KOPT-K1 (cell line): ENCODE data around the gene VAV1.
"Not testable (repeated sequence)": the region's sequence is repeated elsewhere in the genome, so short reads cannot be mapped to it uniquely, and the experiment has no call there.

Source experiments
- H3K27ac ChIP-seq: fragments of 200-600 bp; sonication (generic); 2 replicates; pipeline ENCODE4 v1.5.1; 2016; ENCODE audit warnings: antibody characterized with exemption, mild to moderate bottlenecking, low read depth, low read length; ENCODE audit not compliant: poor library complexity, severe bottlenecking
- H3K36me3 ChIP-seq: fragments of 200-600 bp; sonication (generic); 2 replicates; pipeline ENCODE4 v1.5.1; 2017; ENCODE audit warnings: antibody characterized with exemption, mild to moderate bottlenecking, low read length, moderate library complexity; ENCODE audit not compliant: insufficient read depth
- H3K9me3 ChIP-seq: fragments of 200-600 bp; sonication (generic); 2 replicates; pipeline ENCODE4 v1.5.1; 2017; ENCODE audit warnings: antibody characterized with exemption, low read length, mild to moderate bottlenecking; ENCODE audit not compliant: insufficient read depth, poor library complexity, severe bottlenecking

The VAV1 gene

DNA sequence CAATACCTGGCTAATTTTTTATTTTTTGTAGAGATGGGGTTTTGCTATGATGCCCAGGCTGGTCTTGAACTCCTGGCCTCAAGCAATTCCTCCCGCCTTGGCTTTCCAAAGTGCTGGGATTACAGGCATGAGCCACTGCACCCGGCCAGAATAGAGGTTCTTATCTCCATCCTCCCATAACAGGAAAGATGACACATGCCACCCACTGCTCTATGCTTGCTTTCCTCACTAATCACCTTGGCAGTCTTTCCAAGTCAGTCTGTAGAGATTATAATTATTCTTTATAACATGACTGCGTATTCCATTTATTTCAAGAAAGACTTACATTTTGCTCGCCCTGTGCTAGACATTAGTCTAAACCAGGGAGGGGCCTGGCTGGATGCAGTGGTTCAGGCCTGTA is 6.7 kb downstream of the VAV1 start:
- no peak overlapping the region for H3K27ac ChIP-seq

DNA sequence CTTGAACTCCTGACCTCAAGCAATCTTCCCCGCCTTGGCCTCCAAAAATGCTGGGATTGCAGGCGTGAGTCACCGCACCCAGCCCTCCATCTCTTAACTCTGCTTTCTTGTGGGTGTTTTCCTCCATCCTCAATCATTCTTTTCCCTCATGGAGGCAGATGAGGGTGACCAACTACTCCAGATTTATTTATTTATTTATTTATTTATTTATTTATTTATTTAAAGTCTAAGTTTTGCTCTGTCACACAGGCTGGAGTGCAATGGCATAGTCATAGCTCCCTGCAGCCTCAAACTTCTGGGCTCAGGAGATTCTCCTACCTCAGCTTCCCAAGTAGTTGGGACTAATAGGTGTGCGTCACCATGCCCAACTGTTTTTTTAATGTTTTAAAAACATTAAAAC is 14.9 kb downstream of the VAV1 start:
- no peak overlapping the region for H3K27ac ChIP-seq
- H3K36me3 ChIP-seq: peaks cover 91% of the 10 kb centered on the region
- H3K9me3 ChIP-seq: no peaks in the 10 kb centered on the region

More for the DNA sequence above, 6.7 kb downstream of the VAV1 start:
- Histone ChIP-seq H3K36me3 (peaks cover 90% of the 10 kb centered on the region), H3K9me3 (no peaks in the 10 kb centered on the region)

DNA sequence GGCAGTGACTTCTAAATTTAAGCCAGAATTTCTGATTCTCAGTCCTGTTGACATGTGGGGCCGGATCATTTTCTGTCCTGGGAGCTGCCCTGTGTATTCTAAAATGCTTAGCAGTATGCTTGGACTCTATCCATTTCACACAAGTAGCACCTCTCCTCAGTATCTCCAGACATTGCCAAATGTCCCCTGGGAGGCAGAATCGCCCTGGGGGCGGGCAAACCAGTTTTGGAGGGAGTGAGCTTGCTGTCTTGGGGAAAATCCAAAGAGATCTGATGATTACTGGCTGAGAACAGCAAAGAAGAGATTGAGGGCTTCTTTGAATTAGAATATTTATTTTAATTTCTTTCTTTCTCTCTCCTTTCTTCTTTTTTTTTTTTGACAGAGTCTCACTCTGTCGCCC is 16.4 kb downstream of the VAV1 start:
- no peak overlapping the region for H3K27ac ChIP-seq
- peaks cover 91% of the 10 kb centered on the region for H3K36me3 ChIP-seq
- H3K9me3 ChIP-seq: no peaks in the 10 kb centered on the region

DNA sequence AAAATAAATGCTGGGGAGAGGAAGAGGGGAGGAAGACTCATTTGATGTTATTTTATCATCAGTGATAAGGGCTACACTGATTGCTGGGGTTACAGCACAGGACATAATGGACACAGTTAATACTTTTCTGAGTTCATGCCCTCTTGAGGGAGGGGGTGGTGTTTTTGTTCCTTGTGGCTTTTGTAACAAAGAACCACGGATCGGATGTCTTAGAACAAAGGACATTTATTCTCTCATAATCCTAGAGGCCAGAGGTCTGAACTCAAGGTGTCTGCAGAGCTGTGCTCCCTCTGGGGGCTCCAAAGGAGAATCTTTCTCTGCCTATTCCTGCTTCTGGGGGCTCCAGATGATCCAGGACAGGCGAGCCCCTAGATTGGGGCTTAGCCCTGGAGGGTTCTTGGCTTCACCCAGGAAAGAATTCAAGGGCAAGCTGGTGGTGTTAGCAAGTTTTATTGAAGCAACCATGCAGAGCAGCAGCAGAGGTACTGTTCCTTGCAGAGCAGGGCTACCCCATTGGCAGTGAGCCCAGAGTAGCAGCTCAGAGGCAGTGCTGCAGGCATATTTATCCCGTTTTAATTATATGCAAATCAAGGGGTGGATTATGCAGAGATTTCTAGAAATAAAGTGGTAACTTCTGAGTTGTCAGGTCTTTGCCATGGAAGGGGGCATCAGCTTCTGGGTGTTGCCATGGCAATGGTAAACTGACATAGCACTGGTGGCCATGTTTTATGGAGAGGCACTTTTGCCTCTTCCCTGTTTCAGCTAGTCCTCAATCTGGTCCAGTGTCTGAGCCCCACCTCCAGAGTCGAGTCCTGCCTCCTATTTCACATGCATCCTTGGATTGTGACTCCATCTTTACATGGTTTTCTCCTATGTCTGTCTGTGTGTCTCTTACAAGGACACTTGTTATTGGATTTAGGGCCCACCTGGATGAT is 18.0 kb downstream of the VAV1 start:
- Histone ChIP-seq H3K36me3 (peaks cover 90% of the 10 kb centered on the region), H3K27ac (no peak overlapping the region), H3K9me3 (no peaks in the 10 kb centered on the region)

DNA sequence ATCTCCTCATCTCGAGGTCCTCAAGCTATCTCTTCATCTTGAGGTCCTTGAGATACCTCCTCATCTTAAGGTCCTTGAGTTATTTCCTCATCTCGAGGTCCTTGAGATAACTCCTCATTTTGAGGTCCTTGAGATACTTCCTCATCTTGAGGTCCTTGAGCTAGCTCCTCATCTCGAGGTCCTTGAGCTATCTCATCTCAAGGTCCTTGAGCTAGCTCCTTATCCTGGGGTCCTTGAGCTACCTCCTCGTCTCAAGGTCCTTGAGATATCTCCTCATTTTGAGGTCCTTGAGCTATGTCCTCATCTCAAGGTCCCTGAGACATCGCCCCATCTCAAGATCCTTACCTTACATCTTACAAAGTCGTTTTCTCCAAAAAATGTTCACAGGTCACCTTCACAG is 18.7 kb downstream of the VAV1 start:
- Histone ChIP-seq H3K9me3 (no peaks in the 10 kb centered on the region), H3K36me3 (peaks cover 90% of the 10 kb centered on the region), H3K27ac (no peak overlapping the region)

DNA sequence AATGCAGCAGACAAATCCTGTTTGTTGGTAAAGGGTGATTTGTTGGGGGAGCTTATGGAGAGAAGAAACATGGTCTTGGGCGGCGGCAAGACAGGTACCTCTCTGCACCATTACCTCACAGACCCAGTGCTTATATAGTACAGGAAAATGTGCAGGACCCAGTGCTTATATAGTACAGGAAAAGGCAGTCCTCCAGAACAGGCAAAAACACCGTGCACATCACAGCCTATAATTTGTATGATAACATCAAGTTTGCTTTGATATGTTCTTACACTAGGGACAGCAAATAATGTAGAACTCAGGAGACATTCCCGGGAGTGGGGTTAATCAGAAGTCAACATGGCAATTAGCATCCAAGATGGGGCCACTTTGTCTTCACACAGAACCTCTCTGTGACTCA is 20.9 kb downstream of the VAV1 start:
- Histone ChIP-seq H3K27ac (no peak overlapping the region), H3K36me3 (peaks cover 80% of the 10 kb centered on the region), H3K9me3 (no peaks in the 10 kb centered on the region)

DNA sequence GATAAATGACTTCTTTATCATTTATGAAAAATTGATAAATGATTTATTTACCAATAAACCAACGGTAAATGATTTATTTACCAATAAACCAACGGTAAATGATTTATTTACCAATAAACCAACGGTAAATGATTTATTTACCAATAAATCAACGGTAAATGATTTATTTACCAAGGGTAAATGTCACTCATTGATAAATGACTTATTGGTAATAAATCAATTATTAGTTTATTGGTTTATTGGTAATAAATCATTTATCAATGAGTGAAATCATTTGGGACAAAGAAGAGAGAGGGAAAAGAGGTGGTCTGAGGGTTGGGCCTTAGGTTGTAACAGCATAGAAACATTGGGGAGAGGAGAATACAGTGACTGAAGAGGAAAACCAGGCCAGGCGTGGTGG is 21.5 kb downstream of the VAV1 start:
- Histone ChIP-seq H3K36me3 (peaks cover 75% of the 10 kb centered on the region), H3K9me3 (no peaks in the 10 kb centered on the region), H3K27ac (no peak overlapping the region)

DNA sequence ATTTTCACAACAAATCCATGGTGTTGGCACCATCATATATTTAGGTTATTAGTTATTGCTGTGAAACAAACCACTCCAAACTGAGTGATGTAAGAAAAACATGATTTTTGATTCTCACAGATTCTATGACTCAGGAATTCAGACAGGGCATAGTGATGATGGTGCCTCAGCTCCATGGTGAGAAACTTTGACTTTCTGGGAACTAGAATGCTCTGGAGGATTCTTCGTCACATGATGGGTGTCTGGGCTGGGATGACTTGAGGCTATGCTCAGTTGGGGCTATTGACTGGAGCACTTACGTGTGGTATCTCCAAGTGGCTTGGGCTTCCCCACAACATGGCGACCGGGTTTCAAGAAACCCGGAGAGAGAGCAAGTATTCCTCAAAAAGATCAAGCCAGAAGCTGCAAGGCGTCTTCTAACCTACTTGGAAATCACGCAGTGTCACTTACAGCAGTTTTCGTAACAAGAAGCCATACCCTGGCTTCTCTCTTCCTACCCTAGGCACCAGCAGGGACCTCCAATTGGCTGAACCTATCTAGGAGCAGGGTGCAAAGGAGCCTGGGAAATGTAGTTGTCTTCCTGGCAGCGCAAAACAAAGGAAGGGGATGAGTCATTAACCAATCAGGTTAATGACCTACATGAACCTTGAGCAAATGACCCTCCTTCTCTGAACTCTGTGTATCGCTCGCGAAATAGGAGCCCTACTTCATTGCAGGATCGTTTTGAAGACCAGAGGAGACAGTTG is 22.4 kb downstream of the VAV1 start:
- H3K36me3 ChIP-seq: peaks cover 66% of the 10 kb centered on the region
- H3K27ac ChIP-seq: no peak overlapping the region

DNA sequence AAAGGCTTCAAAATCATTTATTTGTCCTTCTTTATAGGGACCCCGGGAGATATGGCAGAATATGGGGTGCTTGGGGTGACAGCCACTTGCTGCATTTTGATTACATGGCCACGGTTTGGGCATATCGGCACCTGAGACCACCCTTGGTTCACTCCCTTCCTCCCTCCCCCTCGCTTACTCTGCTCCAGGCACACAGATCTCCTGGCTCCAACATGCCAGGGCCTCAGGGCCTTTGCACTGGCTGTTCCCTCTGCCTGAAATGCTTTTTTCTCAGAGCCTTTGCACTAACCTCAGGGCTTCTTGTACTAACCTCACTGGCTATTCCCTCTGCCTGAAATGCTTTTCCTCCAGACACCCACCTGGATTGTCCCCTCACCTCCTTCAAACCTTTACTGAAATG is 23.8 kb downstream of the VAV1 start:
- Histone ChIP-seq H3K36me3 (peaks cover 53% of the 10 kb centered on the region), H3K27ac (no peak overlapping the region), H3K9me3 (no peaks in the 10 kb centered on the region)

More for the DNA sequence above, 22.4 kb downstream of the VAV1 start:
- H3K9me3 ChIP-seq: no peaks in the 10 kb centered on the region

DNA sequence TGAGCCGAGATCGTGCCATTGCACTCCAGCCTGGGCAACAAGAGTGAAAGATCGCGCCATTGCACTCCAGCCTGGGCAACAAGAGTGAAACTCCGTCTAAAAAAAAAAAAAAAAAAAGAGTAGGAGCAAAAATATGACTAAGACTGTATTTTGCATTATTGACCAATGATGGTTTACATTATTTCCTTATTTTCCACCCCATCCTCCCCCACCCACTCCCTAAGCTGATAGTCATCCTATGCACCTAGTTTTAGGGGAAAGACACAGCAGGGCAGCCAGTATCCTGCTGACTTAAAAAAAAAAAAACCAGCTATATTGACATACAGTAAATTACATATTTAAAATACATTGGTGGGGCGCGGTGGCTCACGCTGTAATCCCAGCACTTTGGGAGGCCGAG is 25.1 kb downstream of the VAV1 start:
- Histone ChIP-seq H3K9me3 (no peaks in the 10 kb centered on the region), H3K27ac (no peak overlapping the region), H3K36me3 (peaks cover 40% of the 10 kb centered on the region)

DNA sequence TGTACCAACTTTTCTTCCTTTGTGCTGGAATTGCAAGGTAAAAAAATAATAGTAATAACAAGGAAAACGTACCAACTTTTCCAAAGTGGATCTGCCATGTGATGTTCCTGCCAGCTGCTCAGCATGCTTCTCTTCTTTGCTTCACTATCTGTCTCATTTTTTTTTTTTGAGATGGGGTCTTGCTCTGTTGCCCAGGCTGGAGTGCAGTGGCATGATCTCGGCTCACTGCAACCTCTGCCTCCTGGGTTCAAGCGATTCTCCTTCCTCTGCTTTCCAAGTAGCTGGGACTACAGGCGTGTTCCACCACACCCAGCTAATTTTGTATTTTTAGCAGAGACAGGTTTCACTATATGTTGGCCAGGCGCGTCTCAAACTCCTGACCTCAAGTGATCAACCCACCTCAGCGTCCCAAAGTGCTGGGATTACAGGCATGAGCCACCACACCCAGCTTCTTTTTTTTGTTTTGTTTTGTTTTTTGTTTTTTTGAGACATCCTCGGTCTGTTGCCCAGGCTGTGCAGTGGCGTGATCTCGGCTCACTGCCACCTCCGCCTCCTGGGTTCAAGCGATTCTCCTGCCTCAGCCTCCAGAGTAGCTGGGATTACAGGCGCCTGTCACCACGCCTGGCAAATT is 27.8 kb downstream of the VAV1 start:
- Histone ChIP-seq H3K36me3 (peaks cover 24% of the 10 kb centered on the region), H3K27ac (peak overlapping the region; percentile 92)
- H3K9me3 ChIP-seq: not testable (repeated sequence)

DNA sequence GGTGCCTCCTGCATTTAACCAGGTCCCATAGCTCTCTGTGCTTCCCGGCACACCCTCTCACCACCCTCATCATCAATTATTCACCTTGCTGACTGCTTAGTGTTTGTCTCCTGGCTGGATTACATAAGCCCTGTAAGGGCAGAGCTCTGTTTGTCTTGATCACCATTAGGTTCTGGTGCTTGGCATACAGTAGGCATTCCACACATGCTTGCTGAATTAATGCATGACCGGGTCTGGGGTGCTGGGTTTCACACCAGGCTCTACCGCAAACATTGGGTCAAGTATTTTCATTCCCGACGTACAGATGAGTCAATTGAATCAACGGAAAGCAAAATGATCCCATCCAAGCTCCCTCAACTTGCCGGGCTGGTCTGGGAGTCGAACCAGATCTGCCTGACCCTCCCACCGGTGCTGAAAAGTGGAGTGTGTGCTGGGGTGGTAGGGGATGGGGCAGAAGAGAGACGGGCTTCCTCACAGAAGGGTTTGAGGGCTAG is 28.5 kb downstream of the VAV1 start:
- no peaks in the 10 kb centered on the region for H3K9me3 ChIP-seq
- peak overlapping the region; percentile 92 for H3K27ac ChIP-seq
- peaks cover 22% of the 10 kb centered on the region for H3K36me3 ChIP-seq

DNA sequence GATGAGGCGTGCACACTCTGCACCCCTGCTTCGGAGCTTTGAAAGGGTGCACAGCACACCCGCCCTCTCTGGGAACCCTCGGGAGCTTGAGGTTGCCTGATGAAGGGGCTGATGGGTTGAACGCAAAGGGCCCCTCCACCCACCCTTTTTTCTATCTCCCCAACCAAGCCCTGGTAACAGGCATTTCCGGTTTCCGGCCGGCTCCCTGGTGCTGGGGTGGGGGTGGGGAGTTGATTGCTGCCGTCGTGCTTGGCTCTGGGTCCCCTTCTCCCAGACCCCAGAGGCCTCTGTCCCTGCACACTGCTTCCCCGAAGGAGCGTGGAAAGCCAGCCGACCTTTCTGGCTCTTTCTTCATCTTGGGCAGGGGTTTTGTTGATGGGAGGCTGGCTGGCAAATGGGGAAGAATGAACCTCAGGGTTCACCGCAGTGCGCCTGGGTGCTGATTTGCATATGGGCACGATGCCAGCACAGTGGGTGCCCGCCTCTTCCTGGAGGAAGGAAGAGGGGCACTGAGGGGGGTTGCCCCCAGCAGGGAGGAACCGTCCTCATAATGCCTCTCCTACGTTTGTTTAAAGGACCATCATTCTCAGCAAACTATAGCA is 29.1 kb downstream of the VAV1 start:
- H3K9me3 ChIP-seq: no peaks in the 10 kb centered on the region
- peak overlapping the region; percentile 92 for H3K27ac ChIP-seq
- peaks cover 22% of the 10 kb centered on the region for H3K36me3 ChIP-seq

DNA sequence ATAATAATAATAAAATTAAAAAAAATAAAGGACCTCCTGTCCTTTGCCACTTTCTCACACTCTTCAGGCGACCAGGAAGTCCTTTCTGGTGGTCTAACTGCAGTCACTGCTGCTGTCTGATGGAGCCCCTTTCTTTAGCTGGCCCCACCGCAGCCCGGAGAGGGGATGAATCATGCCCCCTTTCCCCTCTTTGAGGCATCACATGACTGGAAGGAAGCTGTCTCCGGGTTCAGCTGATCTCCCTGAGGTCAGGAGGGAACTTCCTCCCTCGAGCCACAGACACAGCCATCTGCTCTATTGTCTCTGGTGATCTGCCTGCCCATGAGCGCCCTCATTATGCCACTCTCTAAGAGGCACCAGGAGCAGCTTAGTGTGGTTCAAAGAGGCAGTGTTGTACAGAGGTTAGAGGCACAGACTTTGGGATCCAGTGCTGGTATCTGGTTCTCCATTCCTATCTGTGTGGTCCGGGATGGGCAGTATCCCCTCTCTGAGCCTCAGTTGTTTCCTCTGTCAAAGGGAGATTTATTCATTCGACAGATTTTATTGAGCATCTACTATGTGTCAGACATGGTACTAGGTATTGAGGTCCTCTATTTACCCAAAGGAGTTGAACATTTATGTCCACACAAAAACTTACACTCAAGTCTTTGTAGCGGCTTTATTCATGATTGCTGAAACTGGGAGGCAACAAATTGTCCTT is 30.0 kb downstream of the VAV1 start:
- H3K9me3 ChIP-seq: no peaks in the 10 kb centered on the region
- H3K36me3 ChIP-seq: peaks cover 29% of the 10 kb centered on the region
- peak overlapping the region; percentile 92 for H3K27ac ChIP-seq
